Panc1 (cell line): ENCODE data around the gene IL22RA1. TPM values are rescaled to one million over a fixed set of nuclear protein-coding genes. Genes with fewer than 3 reads are reported as not detected.

Experiments
- ATAC-seq: fragments of 200-7000 bp; cut with Tn5 transposase; 2 replicates; pipeline ENCODE4 v1.9.1; 2020; ENCODE audit warnings: mild to moderate bottlenecking, moderate library complexity
- BruUV-seq: library from RNA; stranded (reverse); fragments of 400-500 nt; replicated peaks from 2 replicates; lab custom pipeline; 2021; lab: Mats Ljungman, UMichigan
- CTCF ChIA-PET: fragments of 300-600 bp; sonication (Branson Sonifier 250); formaldehyde crosslinking; loops from one replicate; lab custom pipeline; 2022; ENCODE audit warnings: antibody characterized with exemption; lab: Charles Lee
- POLR2A ChIA-PET: fragments of 300-600 bp; sonication (Branson Sonifier 250); formaldehyde crosslinking; loops from one replicate; lab custom pipeline; 2022; ENCODE audit warnings: antibody characterized with exemption; lab: Charles Lee
- DNase-seq: peaks from one replicate; pipeline ENCODE4 v3.0.0-alpha.2; 2010; ENCODE audit warnings: low read depth, low spot score
- H3K27ac ChIP-seq: 2 replicates; pipeline ENCODE4 v1.5.1; 2011; ENCODE audit warnings: mild to moderate bottlenecking, low read length, inconsistent platforms
- H3K27me3 ChIP-seq: fragments of 200-500 bp; sonication (Bioruptor generic); 2 replicates; pipeline ENCODE4 v1.6.0; 2014; ENCODE audit warnings: low read length, inconsistent platforms; ENCODE audit not compliant: control insufficient read depth, insufficient read depth
- H3K36me3 ChIP-seq: fragments of 200-500 bp; sonication (Bioruptor generic); 2 replicates; pipeline ENCODE4 v1.5.1; 2014; ENCODE audit warnings: inconsistent platforms, mild to moderate bottlenecking, low read length, moderate library complexity; ENCODE audit not compliant: control insufficient read depth, insufficient read depth
- H3K4me1 ChIP-seq: 2 replicates; pipeline ENCODE4 v1.5.1; 2011; ENCODE audit warnings: inconsistent platforms, mild to moderate bottlenecking, low read length, moderate library complexity; ENCODE audit not compliant: control insufficient read depth, insufficient read depth
- H3K4me3 ChIP-seq, 2 experiments: 2 replicates each; pipeline ENCODE4 v1.5.1; 2011 to 2012; ENCODE audit warnings: low read depth in 2 of 2, low read length in 2 of 2, mild to moderate bottlenecking in 2 of 2, inconsistent platforms in 1 of 2, moderate library complexity in 1 of 2
- H3K9me3 ChIP-seq: fragments of 200-500 bp; sonication (Bioruptor generic); 2 replicates; pipeline ENCODE4 v1.5.1; 2014; ENCODE audit warnings: low read depth, mild to moderate bottlenecking, inconsistent platforms, low read length, moderate library complexity; ENCODE audit not compliant: control insufficient read depth, insufficient read depth
- POLR2AphosphoS5 ChIP-seq: IDR thresholded peaks from 2 replicates; pipeline ENCODE4 v1.6.1; 2012; ENCODE audit warnings: mild to moderate bottlenecking, low read depth, low read length, moderate library complexity
- SIN3A ChIP-seq: IDR thresholded peaks from 2 replicates; pipeline ENCODE4 v1.6.1; 2012; ENCODE audit warnings: low read depth, mild to moderate bottlenecking, low read length, moderate library complexity, borderline replicate concordance; ENCODE audit not compliant: insufficient read depth
- in situ Hi-C: cut with HindIII; loops from 2 replicates; pipeline ENCODE4 v1.10.0; 2016; ENCODE audit warnings: low sequenced_read_pairs, low pct_unique_long_range_greater_than_20kb
- intact Hi-C: fragments of 100-400 bp; cut with micrococcal nuclease; formaldehyde crosslinking; loops from one replicate; pipeline ENCODE4 v1.10.0; 2022; ENCODE audit not compliant: unreplicated experiment
- total RNA-seq: library from RNA; stranded (reverse); gene quantifications from one replicate; pipeline ENCODE4 v1.2.1, GENCODE V29; 2021; ENCODE audit not compliant: unreplicated experiment
- TF ChIP-seq, protein P1 (sequence below), 2 experiments: IDR thresholded peaks; 2 replicates each; pipeline ENCODE4 v1.6.1; 2011 to 2012; ENCODE audit warnings: low read depth in 2 of 2, control low read depth in 1 of 2, low read length in 1 of 2, mild to moderate bottlenecking in 1 of 2, moderate library complexity in 1 of 2; ENCODE audit not compliant: insufficient read depth in 1 of 2
- TF ChIP-seq, protein P2 (sequence below): fragments of 450-650 bp; IDR thresholded peaks from 2 replicates; pipeline ENCODE4 v1.5.1; 2017; ENCODE audit warnings: mild to moderate bottlenecking

IL22RA1 gene
- total RNA-seq, 1 experiment from 2014 or later: 1.1 TPM

DNA sequence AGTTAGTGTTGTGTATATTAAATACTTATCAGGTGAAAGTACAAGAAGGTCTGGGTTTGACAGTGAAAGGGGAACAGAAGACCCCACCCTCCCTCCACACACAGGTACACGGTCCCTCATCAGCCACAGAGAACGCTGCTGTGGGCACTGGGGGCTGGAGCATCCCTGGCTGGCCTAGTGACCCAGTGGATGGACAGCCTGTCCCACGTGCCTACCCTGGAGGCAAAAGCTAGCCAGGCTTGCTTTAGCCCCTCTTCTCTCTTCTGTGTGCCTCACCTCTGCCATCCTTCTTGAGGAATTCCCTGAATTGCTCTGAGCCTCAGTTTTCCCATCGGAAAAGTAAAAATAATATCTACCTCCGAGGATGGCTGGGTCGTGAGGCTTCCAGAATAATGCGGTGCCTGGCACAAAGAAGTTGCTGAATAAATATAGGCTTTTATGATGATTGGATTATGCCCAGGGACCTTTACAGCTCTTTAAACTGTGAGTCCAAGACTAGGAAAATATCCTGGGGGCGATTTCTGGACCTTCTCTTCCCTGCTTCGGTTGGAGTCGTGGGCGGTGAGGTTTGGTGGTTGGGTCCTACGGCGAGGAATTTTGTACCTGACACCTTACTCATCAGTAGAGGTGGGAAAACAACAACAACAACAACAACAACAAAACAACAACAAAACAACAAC, 43.2 kb upstream of the IL22RA1 start:
- Histone ChIP-seq H3K9me3 (no peaks in the 10 kb centered on the region), H3K4me1 (peaks cover 10% of the 10 kb centered on the region; the same call in 1 of the 2 replicates), H3K4me3 (peak overlapping the region in 1 of 2 experiments; percentile 69; a peak in 2 of 4 replicates), H3K27me3 (no peaks in the 10 kb centered on the region), H3K36me3 (no peaks in the 10 kb centered on the region), H3K27ac (no peak overlapping the region)
- POLR2A ChIA-PET: no interaction called here
- peak; percentile 22; the same call in 1 of the 2 replicates for ATAC-seq
- BruUV-seq: no TSS peak
- intact Hi-C loops (no loop called here), in situ Hi-C loops (no loop called here)
- TF ChIP-seq, protein P1, sequence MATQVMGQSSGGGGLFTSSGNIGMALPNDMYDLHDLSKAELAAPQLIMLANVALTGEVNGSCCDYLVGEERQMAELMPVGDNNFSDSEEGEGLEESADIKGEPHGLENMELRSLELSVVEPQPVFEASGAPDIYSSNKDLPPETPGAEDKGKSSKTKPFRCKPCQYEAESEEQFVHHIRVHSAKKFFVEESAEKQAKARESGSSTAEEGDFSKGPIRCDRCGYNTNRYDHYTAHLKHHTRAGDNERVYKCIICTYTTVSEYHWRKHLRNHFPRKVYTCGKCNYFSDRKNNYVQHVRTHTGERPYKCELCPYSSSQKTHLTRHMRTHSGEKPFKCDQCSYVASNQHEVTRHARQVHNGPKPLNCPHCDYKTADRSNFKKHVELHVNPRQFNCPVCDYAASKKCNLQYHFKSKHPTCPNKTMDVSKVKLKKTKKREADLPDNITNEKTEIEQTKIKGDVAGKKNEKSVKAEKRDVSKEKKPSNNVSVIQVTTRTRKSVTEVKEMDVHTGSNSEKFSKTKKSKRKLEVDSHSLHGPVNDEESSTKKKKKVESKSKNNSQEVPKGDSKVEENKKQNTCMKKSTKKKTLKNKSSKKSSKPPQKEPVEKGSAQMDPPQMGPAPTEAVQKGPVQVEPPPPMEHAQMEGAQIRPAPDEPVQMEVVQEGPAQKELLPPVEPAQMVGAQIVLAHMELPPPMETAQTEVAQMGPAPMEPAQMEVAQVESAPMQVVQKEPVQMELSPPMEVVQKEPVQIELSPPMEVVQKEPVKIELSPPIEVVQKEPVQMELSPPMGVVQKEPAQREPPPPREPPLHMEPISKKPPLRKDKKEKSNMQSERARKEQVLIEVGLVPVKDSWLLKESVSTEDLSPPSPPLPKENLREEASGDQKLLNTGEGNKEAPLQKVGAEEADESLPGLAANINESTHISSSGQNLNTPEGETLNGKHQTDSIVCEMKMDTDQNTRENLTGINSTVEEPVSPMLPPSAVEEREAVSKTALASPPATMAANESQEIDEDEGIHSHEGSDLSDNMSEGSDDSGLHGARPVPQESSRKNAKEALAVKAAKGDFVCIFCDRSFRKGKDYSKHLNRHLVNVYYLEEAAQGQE (IDR thresholded peaks at IDR 0.05; ENCODE audit: insufficient read depth in 1 of 2, low read depth in 2 of 2, low read length in 1 of 2): no peak
- TF ChIP-seq, protein P2, sequence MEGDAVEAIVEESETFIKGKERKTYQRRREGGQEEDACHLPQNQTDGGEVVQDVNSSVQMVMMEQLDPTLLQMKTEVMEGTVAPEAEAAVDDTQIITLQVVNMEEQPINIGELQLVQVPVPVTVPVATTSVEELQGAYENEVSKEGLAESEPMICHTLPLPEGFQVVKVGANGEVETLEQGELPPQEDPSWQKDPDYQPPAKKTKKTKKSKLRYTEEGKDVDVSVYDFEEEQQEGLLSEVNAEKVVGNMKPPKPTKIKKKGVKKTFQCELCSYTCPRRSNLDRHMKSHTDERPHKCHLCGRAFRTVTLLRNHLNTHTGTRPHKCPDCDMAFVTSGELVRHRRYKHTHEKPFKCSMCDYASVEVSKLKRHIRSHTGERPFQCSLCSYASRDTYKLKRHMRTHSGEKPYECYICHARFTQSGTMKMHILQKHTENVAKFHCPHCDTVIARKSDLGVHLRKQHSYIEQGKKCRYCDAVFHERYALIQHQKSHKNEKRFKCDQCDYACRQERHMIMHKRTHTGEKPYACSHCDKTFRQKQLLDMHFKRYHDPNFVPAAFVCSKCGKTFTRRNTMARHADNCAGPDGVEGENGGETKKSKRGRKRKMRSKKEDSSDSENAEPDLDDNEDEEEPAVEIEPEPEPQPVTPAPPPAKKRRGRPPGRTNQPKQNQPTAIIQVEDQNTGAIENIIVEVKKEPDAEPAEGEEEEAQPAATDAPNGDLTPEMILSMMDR: no peak
- CTCF ChIA-PET: interaction anchor here (0.6 kb wide), 1 partner anchor 234 kb away, joined by 3 read pairs; no protein-coding TSS in a partner anchor
- no peak for DNase-seq

GRCh38 chr1:24185076-24185475, 42.1 kb upstream of the IL22RA1 start:
- no TSS peak for BruUV-seq
- no peaks in the 10 kb centered on the region for H3K36me3 ChIP-seq
- no peak for ATAC-seq
- peaks cover 10% of the 10 kb centered on the region; the same call in 1 of the 2 replicates for H3K4me1 ChIP-seq
- H3K9me3 ChIP-seq: no peaks in the 10 kb centered on the region
- CTCF ChIA-PET: interaction anchor here (0.7 kb wide), 1 partner anchor 14 kb away, joined by 4 read pairs; no protein-coding TSS in a partner anchor
- H3K4me3 ChIP-seq: no peak overlapping the region
- intact Hi-C loops (no loop called here), in situ Hi-C loops (no loop called here)
- no peak for DNase-seq
- H3K27me3 ChIP-seq: no peaks in the 10 kb centered on the region
- no peak overlapping the region for H3K27ac ChIP-seq
- POLR2A ChIA-PET: no interaction called here
- TF ChIP-seq SIN3A (no peak), POLR2AphosphoS5 (no peak)
- TF ChIP-seq, protein P1 (IDR thresholded peaks at IDR 0.05; ENCODE audit: insufficient read depth in 1 of 2, low read depth in 2 of 2, low read length in 1 of 2): no peak
